GM13977 (cell line): ENCODE data around the gene CMIP.

Experiments used
- DNase-seq: peaks from one replicate; pipeline ENCODE4 v3.0.0; 2012; ENCODE audit warnings: low spot score
- in situ Hi-C: fragments of 300-500 bp; cut with MboI; formaldehyde crosslinking; loops from one replicate; pipeline ENCODE4 v1.12.0; 2022; ENCODE audit warnings: low sequenced_read_pairs, low pct_unique_long_range_greater_than_20kb, mixed read lengths, inconsistent platforms; ENCODE audit not compliant: unreplicated experiment
- TF ChIP-seq, protein P1 (sequence below): IDR thresholded peaks from 2 replicates; pipeline ENCODE4 v1.5.1; 2012; ENCODE audit warnings: mild to moderate bottlenecking, control low read depth; ENCODE audit not compliant: insufficient read depth; ENCODE audit errors: extremely low read depth, missing control alignments

CMIP gene

DNA sequence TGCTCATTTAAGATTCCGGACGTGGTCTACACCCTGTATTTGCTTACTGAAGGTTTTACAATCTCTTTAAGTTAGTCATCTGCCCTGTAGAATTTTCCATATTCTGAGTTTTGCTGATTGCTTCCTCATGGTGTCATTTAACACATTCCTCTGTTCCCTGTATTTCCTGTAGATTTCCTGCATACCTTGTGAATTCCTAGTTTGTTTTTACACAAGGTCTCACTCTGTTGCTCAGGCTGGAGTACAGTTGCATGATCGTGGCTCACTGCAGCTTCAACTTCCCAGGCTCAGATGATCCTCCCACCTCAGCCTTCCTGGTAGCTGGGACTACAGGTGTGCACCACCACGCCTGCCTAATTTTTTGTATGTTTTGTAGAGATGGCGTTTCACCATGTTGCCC, 66.8 kb downstream of the CMIP start:
- DNase-seq = no peak
- TF ChIP-seq, protein P1, sequence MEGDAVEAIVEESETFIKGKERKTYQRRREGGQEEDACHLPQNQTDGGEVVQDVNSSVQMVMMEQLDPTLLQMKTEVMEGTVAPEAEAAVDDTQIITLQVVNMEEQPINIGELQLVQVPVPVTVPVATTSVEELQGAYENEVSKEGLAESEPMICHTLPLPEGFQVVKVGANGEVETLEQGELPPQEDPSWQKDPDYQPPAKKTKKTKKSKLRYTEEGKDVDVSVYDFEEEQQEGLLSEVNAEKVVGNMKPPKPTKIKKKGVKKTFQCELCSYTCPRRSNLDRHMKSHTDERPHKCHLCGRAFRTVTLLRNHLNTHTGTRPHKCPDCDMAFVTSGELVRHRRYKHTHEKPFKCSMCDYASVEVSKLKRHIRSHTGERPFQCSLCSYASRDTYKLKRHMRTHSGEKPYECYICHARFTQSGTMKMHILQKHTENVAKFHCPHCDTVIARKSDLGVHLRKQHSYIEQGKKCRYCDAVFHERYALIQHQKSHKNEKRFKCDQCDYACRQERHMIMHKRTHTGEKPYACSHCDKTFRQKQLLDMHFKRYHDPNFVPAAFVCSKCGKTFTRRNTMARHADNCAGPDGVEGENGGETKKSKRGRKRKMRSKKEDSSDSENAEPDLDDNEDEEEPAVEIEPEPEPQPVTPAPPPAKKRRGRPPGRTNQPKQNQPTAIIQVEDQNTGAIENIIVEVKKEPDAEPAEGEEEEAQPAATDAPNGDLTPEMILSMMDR = no peak
- in situ Hi-C loops = no loop called here

DNA sequence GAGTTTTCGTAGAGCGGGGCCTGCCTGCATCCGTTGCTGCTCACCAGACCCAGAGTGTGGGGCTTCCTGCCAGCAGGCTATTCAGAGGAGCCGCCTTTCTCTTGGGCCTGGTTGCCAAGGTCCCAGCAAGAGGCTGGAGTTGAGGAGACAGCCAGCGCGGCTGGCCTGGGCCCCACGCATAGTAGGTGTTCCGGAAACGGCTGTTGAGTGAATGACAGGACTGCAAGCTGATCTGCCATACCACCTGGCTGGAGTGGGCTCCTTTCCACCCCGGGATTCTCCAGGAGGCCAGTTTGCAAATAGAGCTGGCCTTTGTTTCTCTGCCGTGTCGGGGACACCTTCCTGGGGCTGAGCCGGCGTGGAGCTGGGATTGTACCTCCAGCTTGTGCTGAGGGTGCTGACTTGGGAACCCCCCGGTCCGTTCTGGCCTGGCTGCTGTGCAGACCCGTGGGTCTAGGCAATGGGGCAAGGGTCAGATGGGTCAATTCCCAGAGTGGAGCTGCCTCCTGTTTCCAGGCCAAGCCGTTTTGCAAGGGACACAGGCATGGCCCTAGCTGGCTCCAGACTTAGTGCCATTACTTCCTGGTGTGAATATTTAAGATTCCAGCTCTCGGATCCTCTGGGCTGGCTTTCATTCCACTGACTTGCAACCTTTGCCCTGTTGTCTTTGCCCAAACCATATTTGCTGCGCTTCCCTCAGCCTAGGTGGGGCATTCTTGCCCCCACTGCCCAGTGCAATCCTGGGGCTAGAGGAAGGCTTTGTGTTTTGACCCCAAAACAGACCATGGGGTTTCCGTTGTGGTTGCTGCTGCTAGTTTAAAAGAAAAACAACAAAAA, 68.8 kb downstream of the CMIP start:
- in situ Hi-C loops = no loop called here
- TF ChIP-seq, protein P1 = no peak

DNA sequence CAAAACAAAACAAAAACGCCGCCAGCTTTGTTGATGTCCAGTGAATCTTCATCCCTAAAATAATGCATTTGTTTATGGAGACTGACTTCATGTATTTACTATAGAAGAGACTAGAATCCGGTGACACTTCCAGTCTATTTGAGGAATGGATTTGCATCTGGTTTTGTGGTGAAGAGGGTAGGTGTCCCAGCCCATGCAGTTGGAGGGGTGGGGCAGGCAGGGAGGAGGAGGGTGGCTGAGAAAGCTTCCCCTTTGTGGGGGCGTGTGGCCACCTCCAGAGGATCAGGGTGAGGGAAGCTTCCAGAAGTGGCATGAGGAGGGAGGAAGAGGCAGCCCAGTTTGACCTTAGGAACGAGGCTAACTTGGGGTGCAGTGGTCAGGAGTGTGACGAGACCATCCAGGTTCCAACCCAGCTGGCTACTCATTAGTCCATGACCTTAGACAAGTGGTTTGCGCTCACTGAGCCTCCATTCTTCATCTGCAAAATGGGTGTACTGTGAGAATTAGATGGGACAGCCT, 69.5 kb downstream of the CMIP start:
- TF ChIP-seq, protein P1 = no peak
- in situ Hi-C loops = no loop called here
- no peak for DNase-seq

More for the DNA sequence above, 68.8 kb downstream of the CMIP start:
- DNase-seq = no peak

DNA sequence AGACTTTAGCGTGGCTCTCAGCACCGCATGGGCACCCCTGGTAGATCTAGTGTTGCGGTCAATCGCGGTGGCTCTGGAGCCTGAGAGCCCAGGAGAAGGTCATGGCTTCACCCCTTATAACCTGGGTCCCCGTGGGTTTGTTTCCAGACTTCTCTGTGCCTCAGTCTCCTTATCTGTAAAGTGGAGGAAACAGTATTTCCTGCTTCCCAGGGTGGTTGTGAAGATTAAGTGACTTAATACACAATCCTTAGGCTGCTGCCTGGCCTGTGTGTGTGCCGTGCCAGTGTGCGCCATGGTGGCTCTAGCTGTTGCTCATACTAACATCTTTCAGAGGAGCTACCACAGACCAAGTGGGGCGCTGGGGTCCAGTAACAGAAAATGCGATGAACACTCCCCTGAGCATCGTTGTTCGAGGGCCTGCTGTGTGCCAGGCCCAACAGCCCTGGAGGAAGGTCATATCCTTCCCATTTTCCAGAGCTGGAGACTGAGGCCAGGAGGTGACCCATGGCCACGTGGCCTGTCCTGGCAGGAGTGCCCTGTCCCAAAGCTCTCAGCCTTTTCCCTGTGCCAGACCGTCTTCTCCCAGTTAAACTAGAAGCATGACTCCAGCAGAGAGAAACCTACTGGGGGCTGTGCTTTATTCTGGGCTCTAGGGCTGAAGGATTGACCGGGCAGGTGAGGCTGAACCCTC, 70.1 kb downstream of the CMIP start:
- DNase-seq = no peak
- in situ Hi-C loops = no loop called here
- TF ChIP-seq, protein P1 = no peak

DNA sequence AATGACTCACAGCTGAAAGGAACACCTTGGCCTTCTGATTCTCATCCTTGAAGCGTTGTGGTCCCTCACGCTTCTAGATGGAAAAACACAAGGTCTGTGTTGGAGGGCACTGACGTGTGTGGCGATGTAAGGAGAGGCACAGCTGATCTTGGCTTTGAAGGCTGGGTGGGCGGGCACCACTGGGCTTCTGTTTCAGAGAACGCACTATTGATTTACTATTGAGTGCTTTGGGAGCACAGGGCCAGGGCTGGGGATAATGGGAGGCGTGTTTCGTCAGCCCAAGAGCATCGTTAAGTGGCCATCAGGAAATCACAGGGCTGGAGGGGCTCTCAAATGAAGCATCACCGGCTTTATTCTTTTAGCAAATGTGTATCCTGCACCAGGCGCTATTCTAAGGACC, 70.7 kb downstream of the CMIP start:
- in situ Hi-C loops = no loop called here
- TF ChIP-seq, protein P1 = no peak
- no peak for DNase-seq

DNA sequence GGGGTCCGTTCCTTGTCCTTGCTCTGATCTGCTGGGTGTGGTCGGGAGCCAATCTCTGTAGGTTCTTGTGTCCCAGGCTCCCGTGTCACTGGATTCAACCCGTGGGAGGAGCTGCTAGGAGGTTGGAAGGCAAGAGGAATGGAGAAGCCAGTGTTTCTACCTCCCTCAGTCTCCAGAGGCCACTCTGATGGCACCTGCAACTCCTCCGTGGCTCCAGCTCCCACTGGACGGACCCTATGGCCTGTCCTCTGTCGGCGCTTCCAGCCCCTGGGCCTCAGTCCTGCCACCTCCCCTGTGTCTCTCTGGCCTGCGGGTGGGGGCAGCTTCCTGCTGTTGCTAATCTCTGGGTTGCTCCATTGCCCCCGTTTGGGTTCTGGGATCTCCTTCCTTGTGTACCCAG, 71.1 kb downstream of the CMIP start:
- DNase-seq = no peak
- TF ChIP-seq, protein P1 = no peak
- in situ Hi-C loops = no loop called here
